8988T (cell line): ENCODE results near the gene SATB1.

ENCODE experiments used
- DNase-seq: peaks from one replicate; pipeline ENCODE4 v3.0.0; 2011

Gene SATB1

DNA sequence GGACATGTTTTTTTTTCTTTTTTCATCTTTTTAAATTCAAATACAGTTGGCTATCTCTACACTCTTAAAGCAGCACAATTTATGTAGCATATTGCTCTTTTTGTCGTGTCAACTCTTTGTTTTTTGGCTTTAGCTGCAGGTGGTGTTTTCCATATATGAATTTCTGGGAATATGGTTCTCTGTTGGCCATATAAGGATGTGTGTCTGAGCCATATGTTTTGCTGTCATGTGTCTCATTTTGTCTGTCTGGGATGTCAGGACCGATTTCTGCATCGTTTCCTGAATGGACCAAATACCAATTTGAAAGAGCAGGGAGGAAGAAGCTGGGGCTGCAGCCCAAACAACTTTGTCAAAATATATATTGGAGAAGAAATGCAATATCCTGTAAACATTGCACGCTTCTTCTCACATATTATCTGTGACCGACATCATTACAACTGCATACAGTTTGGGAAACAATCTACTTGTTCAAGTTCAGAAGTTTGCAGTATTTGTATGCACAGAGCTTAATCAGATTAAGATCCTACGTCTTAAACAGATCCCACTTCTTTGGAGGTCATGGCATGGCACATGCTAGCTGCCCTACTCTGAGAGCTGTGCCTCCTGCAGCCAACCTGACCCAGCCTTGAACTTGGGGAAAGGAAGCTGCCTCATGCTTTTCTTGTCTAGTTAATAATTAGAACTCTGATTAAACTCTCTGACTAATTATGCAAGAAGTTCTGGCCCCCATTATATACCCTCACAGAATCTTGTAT lies 4.0 kb upstream of the SATB1 start:
- DNase-seq = no peak

DNA sequence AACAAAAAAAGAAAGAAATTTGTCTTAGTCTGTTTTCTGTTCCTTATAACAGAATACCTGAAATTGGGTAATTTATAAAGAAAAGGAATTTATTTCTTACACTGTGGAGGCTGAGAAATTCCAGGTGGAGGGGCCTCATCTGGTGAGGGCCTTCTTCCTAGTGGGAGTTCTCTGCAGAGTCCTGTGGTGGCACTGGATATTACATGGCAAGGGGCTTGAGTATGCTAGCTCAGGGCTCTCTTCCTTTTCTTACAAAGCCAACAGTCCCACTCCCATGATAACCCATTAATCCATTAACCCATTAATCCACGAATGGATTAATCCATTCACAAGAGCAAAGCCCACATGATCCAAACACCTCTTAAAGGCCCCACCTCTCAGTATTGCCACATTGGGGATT lies 2.9 kb upstream of the SATB1 start:
- DNase-seq = no peak

DNA sequence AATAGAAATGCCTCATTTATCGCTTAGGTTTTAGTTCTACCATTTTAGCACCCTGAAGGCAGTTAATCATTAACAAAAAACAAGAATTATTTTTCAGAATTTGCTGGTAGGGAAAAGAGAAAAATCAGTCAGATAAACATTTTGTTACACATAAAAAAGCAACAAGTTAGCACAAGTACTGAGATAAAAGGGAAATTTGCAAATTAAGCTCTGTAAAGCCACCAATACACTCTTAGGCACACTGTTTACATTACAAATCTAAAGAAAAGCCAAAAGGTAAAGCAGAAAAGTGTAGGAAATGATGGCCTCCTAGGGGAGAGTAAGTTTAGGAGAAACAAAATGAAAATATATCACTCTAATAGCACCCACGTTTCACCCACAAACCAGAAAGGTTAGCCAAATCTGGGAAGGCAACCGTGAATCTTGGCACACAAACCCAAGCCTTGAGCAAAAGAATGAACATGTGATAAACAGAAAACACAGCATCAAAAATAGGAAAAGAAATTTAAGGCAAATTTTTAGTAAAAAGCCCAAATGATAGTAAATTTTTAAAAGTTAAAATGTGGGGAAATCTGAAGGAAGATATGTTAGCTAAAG lies 1.6 kb upstream of the SATB1 start:
- no peak for DNase-seq

DNA sequence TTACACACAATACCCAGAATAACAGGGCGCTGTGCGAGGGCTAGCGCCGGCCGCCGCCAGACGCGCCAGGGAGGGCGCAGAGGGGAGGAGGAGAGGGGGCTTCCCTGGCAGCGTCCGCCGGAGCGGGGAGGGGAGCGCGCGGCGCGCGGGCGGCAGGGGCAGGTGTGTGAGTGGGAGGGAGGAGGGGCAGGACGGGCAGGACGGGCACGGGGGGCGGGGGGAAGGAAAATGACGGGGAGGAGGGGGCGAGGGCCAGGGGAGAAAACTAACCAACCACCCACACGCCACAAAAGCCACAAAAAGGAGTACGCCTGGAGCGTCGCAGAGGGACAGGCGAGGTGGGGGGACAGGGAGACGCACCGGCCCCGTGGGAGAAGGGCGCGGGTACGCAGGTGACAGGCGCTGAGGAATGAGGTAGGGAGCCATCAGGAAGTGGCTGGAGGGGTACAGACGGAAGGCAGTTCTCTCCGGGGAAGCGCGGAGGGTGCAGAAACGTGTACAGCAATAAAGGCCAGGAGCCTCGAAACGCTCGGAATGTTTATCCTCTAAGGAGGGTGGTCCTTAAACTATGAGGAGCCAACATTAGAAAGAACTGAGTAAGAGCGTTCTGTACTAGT lies 610 bp upstream of the SATB1 start:
- DNase-seq = no peak

DNA sequence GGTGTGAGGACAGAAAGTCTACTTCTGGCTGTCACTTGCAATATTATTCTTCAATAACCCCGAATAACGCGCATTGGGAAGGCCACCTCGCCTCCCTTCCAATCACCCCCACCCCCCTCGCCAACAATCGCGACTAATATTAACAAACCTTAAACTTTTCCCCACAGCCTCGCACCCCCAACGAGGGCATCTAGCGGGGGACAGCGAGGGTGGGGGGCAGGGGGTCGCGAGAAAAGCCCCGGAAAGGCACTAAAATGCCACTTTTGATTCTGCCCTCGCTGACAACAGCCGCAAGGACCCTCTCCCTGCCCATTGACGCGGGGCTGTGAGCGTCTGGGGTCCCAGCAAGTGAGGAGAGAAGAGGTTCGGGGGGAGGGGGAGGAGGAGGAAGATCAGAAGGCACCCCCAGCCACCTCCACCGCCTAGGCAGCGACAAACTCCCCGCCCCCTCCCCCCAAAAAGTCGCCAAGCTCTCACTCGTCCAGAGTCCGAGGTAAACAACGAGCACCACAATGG lies 868 bp downstream of the SATB1 start:
- no peak for DNase-seq

DNA sequence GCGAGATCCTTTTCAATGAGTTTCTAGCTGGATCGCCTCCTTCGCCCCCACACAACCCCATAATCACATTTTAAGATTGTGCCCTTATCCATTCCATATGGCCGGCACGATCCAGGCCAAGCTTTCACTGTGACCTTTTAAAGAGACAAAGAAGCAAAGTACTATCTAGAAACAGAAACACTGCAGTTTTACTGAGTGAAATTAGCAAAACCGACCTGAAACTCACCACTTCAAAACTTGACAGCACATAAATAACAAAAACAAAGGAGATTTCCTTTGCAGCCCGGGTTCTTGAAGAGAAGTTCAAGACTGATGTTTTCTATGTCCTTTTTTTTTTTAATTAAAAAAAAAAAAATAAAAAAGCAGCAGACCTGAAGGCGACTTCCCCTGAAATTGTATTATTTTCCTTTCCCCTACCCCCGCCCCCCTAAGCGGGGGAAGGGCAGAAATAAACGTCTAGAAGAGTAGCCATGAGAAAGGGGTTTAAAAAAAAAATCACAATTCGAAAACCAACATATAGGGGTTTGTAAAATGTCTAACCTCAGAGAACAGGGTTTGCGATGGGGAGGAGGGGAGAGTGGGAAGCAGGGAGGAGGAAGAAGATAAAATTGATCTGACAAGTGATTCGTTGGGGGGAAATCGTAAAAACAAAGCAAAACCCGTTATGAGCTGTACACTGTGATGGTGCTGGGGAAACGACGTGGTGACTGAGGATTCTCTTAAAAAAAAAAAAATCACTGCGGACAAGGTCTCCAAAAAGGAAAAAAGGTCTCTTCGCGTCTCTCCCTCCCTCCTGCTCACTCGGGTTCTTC lies 1.5 kb downstream of the SATB1 start:
- DNase-seq = no peak

DNA sequence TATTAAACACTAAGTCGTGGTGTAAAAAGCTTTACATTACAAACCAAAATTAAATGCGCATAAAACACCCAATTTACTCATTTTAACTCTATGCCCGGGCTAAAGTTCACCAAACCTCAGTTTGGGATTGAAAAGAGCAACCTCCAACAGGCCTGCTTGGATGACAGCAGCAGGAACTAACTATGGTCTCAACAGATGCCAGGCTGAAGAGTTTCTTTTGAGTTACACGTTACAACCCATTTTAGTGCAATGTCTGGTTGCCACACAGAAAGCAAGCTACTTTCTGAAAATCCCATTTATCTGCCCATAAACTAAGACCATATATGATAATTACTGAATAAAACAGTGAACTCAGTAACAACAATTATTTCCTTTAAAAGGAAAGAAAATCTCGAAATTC lies 2.2 kb downstream of the SATB1 start:
- DNase-seq = no peak

DNA sequence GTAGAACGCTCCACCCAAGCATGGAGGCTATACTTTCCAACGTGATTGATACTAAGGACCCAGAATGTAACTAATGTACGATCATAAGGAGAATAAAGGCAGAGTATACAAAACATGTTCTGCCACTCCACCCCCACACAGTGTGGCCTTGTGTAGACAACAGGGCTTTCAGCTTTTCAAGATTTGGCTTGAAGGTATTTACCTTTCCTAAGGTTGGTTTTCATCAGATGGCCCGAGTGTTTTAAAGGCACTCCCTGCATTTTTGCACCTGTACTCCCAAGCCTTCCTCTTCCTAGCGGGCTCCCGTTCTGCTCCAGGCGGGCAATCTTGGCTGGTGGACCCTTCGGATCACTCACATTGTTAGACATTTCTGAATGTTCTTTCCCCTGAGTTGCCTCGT lies 4.6 kb downstream of the SATB1 start:
- no peak for DNase-seq

DNA sequence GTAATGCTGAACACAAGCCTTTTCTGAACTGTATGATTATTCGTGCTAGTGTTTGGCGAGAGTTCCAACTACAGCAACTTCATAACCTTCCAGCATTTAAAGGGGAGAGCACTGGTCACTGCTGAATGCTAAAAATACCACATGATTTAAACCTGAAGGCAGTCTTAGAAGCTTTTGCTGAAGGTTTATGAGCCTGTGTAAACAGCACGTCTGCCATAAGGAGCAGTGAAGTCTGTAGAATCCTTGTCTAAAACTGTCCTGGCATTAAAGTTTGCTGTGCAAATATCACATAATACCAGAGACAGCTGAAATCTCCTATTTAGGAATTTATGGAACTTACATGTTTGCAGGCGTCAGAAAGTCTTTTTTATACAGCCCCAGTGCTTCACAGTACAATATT lies 5.9 kb downstream of the SATB1 start:
- DNase-seq = no peak

DNA sequence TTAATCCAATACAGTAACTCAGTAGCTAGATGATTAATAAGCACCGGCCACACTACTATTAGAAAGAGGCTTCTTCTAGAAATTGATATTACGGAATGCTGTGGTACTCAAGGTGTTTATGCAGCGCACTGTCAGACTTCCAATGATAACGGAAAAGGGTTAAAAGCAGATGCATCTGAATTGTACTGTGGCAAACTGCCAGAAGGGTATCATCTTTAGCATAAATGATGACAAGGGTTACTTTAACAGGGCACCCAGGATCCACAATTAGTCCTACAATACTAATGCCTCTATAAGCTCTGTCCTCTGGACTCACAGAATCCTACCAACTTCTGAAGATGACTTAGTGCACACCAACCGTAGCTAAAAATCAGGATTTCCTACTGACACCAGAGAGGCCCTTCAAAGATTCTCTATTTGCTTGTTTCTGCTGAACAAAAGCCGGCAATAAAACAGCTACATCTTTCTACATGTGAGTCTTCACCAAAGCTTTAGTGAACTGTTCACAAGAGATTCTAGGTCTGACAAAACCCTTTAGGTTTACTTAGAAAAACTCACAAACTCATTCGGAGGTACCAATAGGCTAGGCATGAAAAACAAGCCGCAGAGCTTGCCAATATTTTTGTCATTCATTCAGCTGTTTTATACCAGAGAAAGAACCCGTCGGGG lies 7.1 kb downstream of the SATB1 start:
- no peak for DNase-seq

DNA sequence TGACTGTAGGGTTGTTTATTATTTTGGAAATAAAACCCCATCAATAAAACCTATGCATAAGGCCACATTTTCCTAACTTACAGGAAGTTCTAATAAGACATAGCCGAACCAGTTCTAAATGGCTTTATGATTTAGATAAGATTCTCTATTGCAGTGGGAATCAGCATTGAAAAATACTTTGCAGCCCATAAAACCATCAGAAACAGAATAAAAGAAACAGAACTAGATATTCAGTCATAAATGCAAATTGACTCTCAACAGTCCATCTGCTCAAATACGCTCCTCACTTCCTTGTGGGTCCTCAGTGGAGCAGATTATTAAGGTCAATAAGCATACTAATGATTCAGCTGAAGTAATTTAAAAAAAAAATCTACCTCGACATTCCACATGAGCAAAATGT lies 8.8 kb downstream of the SATB1 start:
- no peak for DNase-seq

DNA sequence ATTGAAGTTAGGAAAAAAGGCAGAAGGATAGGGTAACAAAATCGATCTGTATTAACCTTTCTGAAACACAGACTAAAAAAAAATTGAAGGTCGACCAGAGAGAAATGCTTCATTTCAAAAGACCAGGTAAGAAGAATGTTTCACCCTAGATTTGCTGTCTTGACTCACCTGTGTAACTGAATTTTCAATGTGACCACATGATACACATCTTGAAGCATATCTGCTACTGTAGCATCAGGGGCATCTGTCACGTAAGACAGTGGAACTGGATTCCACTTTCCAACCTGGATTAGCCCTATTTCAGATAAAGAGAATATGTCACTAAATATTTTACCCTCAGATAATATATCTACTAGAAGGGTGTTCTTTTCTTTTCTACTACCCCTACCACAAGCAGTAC lies 9.3 kb downstream of the SATB1 start:
- DNase-seq = no peak

DNA sequence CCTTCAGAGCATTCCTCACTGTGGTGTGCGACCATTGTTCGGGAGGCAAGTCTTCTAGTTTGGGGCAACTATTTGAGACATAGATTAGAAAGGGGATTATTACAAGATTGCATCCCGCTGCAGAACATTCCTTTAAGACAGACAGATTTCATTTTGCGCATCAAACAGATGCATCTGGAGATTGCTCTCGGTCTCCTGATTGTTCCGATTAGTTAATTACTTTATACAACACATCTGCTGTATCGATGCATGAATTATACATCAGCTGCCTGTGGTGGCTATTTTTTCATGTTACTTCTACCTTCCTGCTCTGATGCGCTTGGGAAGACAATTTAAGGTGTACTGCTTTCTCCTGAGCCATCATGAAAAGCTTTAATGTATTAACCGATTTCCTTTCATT lies 10.0 kb downstream of the SATB1 start:
- DNase-seq = no peak

DNA sequence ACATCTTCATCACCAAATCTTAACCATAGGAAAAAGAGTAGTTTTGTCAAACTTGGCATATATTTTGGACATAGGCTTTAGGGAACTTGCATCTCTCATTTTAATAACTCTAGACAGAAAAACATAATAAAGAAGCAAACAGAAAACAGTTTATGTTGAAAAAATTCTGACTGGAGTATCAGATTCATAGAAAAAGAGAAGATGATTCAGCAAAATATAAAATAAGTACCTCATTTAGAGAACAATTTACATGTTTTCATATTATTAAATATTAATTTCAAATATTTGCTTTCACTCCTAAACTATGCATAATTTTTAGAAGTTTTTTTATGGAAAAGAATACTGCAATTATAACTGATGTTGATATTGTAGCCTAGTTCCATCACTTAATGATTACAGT lies 12.5 kb downstream of the SATB1 start:
- DNase-seq = no peak

DNA sequence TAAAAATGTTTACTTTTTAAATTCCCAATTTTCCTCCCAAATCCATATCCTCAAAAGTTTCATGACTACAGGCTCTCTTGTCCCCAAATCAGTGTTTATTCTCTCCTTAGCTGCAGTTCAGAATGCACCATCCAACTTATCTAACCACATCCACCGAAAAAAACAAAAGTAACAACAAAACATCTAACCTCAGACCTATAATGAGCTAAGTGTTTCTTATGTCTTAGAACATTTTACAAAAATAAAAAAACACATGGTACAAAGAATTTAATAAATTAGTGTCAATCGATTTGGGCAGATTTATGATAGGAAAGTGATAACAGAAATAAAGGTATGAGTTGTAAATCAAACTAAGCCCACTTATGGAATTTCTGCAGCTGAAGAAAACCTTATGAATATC lies 13.6 kb downstream of the SATB1 start:
- no peak for DNase-seq

DNA sequence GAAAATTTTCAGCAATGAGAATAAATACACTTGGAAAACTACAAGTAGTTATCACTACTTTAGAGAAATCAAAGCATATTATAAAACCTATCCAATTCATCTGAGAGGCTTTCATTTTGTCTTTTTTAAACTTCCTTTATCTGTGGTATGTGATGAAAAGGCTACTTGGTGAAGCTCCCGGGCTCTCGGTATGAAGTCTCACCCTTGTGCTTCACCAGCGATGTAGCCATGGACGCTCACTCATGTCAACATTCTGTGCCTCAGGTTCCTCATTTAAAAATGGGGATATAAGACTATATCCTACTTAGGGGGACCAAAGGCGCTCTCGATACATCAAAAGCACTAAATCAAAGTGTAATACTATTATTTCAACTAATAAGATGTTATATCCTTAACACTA lies 14.9 kb downstream of the SATB1 start:
- no peak for DNase-seq

DNA sequence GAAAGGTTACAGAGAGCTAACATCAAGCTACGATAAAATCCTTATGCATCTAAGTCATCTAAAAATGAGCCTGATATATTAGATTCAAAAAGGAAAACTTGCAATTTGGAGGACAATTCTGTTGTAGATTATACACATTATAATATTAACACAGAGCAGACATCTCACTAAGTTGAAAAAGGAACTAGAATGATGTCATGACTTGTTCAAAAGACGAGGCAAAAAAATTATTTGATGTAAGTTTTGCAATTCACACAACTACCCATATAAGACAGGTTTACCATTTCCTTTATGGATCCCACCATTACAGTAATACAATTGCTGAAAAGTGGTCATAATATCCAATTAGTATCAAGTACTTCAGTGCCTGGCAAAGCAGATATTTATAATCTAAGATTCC lies 15.9 kb downstream of the SATB1 start:
- no peak for DNase-seq

DNA sequence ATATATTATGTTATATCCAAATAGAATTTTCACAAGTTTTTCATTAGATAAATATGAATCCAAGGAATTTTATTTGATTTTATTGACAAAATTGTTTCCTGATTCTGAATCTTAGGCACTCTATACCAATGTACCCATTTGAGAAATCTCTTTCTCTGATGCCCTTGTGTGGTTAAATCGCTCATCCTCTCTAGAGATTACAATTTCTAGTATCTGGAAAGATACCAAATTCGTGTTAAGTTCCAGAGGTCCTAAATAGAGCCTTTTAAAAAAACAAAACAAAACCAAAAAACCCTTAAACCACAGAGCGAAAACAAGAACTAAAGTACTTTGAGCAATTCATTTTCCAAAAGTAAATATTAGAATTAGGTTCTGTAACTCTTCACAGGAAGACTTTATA lies 20.0 kb downstream of the SATB1 start:
- DNase-seq = no peak

DNA sequence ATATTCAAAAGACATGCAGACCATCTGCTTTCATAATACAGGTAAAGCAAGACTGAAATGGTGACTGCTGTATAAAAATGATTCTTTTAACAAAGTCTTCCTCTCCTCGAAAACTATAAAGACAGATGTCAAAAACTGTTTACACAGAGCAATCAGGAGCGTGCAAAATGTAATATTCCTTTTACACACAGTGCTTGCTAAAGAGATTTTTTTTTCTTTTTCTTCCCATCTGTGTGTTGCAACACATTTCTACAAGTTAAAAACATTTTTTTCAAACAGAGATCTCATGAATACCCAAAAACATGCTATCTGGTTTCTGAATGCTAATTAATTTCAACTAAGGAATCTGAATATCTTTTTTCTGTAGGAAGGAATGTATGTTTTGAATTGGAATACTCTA lies 22.1 kb downstream of the SATB1 start:
- no peak for DNase-seq

DNA sequence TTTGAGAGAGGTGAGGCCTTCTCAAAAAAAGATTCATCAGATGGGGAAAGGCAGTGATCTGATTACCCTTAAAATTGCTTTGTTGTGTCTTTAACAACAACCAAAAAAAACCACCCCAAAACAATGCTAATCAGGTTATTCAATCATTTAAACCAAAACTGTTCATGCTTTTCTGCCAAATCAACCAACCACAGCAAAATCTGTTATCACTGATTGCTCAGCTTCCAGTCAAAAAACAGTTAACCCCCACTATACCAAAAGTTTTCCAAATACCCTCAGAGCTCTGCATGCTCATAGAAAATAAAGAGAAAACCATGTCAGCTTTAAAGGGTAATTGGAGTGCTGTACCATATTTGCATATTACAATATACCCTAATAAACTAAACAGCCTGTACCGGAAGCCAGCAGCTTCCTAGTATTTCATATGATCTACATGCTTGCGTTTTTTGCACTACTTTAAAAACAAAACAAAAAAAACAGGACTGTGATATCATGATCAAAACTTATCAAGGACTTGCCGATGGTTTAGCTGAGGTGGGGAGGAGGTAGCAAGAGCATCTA lies 22.8 kb downstream of the SATB1 start:
- no peak for DNase-seq

DNA sequence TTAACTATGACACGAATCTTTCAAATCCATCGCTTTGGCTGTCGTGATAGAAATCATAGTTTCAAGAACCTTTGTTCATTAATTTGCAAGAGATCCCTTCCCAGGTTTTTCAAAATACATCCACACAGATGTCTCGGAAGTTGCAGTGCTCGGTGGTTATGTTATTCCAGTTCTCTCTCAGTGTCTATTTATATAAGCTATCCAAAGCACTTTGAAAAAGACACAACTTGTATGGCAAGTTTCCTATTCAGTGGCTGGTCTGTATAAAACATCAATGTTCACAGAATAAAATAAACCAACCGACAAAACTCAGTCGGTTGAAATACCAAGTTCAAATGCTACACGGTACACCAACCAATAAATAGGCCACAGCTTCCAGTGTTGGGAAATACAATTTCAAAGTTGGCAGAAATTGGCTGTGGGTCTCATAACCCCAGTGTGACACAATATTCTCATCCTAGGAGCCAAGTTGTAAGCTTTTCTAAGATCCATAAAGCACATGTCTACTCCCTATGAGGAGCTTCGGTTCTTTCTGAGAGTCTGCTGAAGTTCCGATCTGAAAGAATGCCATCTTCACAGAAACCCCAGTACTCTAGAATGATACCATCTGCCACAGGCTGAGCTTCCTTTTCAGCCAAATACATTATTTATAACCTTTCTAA lies 23.7 kb downstream of the SATB1 start:
- DNase-seq = no peak

DNA sequence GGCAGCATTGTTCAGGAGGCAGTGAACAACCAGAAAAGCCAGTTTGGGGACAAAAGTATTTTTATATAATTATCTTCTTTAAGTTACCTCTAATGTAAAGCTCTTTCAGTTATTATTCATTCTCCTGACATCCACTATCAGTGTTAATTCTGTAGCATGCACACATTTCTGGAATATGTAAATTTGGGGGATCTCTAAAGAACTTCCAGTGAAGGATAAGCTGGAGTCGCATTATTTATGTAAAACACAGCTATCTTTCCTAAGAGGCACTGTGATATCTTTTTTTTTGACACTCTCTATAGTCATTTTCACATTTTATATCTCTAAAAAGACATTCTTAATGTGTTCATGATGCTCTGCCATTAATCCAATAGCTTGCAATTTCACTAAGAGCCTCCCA lies 26.7 kb downstream of the SATB1 start:
- DNase-seq = no peak
